ENCODE measurements around the gene ABCD1. TPM values are rescaled to one million over a fixed set of nuclear protein-coding genes. Genes with fewer than 3 reads are reported as not detected.

Gene ABCD1
- total RNA-seq, 4 donors from 2014 or later = 18.4 to 36.2 (median 25.1) TPM

DNA sequence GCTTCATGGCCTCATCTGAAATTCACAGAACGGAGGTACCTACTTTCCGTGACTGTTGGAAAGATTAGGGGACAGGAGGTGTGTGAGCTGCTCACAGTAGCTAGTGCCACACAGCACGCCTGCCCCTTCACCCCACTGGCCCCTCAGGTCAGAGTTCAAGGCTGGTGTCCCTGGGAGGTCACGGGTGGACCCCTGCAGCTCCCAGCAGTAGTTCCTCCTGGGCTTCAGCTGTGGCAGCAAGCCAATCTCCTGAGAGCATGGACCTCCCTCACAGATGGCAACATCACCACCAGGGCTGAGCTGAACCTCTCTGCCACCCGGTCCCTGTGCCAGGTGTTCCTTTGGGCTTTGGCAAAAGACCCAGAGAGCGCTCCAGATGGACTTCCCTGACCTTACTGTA, 67.7 kb downstream of the ABCD1 start:
- intact Hi-C loops (cut with DNase I) = no loop called here
- 83% methylated on average over 5 of the region's 6 CpGs for WGBS
- Histone ChIP-seq H3K9me3 (peaks cover 0 to 22% (median 0%) of the 10 kb centered on the region in 4 donors), H3K36me3 (peaks cover 0 to 42% (median 33%) of the 10 kb centered on the region in 4 donors), H3K27me3 (no peaks in the 10 kb centered on the region), H3K4me3 (no peak overlapping the region), H3K4me1 (peaks cover 17 to 60% (median 50%) of the 10 kb centered on the region in 4 donors), H3K27ac (replicated peaks in 1 of 4) (peak overlapping the region in 2 of 4 donors; percentile 92 to 93)
- TF ChIP-seq, protein P1, sequence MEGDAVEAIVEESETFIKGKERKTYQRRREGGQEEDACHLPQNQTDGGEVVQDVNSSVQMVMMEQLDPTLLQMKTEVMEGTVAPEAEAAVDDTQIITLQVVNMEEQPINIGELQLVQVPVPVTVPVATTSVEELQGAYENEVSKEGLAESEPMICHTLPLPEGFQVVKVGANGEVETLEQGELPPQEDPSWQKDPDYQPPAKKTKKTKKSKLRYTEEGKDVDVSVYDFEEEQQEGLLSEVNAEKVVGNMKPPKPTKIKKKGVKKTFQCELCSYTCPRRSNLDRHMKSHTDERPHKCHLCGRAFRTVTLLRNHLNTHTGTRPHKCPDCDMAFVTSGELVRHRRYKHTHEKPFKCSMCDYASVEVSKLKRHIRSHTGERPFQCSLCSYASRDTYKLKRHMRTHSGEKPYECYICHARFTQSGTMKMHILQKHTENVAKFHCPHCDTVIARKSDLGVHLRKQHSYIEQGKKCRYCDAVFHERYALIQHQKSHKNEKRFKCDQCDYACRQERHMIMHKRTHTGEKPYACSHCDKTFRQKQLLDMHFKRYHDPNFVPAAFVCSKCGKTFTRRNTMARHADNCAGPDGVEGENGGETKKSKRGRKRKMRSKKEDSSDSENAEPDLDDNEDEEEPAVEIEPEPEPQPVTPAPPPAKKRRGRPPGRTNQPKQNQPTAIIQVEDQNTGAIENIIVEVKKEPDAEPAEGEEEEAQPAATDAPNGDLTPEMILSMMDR (IDR thresholded peaks at IDR 0.05) = no peak
- TF ChIP-seq EP300 (IDR thresholded peaks at IDR 0.05) (no peak), POLR2AphosphoS5 (IDR thresholded peaks at IDR 0.05) (no peak), POLR2A (IDR thresholded peaks at IDR 0.05; ENCODE audit: low read depth) (no peak)
- DNase-seq (ENCODE audit: extremely low spot score) = no peak

DNA sequence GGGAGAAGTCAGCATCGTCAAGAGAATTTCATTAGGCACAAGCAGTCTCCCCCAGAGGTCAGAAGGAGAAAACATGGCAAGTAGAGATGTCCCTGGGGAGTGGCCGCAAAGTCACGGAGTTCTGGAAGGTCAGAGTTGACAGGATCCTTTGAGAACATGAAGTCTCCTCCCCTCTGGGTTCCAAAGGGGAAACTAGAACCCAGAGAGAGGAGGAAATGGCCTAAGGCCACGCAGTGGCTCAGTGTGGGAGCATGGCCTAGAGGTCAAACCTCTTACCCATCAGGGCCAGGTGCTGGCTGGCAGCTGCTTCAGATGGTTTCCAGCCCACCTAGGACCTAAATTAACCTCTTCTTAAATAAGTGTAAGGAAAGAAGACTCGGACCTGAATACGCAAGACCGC, 68.6 kb downstream of the ABCD1 start:
- peaks cover 0 to 42% (median 33%) of the 10 kb centered on the region in 4 donors for H3K36me3 ChIP-seq
- no peaks in the 10 kb centered on the region for H3K27me3 ChIP-seq
- 76% methylated on average over 6 of the region's 7 CpGs for WGBS
- peaks cover 17 to 63% (median 51%) of the 10 kb centered on the region in 4 donors for H3K4me1 ChIP-seq
- peak overlapping the region; percentile 65 to 81 (median 70) for H3K4me3 ChIP-seq
- intact Hi-C loops (cut with DNase I) = no loop called here
- peaks cover 0 to 26% (median 0%) of the 10 kb centered on the region in 4 donors for H3K9me3 ChIP-seq
- peak overlapping the region; percentile 92 to 96 (median 94) for H3K27ac ChIP-seq (replicated peaks in 1 of 4)
- TF ChIP-seq EP300 (IDR thresholded peaks at IDR 0.05) = no peak
- TF ChIP-seq POLR2A (IDR thresholded peaks at IDR 0.05; ENCODE audit: low read depth) = no peak
- TF ChIP-seq, protein P1 (IDR thresholded peaks at IDR 0.05) = no peak
- TF ChIP-seq POLR2AphosphoS5 (IDR thresholded peaks at IDR 0.05) = no peak
- DNase-seq (ENCODE audit: extremely low spot score) = no peak

Other genes starting within 250 kb of the ABCD1 start
- gene BGN, start 229.9 kb upstream of the ABCD1 start, total RNA-seq = 10 to 100 TPM; 16.6 to 77.8 (median 21.5) TPM
- under 1 TPM; under 0.01 to 0.33 (median 0.21) TPM for gene ATP2B3, start 207.2 kb upstream of the ABCD1 start, total RNA-seq
- gene CCNQ, start 125.7 kb upstream of the ABCD1 start, total RNA-seq = 10 to 100 TPM; 38.6 to 58.3 (median 49.8) TPM
- not detected for gene DUSP9, start 77.7 kb upstream of the ABCD1 start, total RNA-seq
- gene PNCK, start 51.0 kb upstream of the ABCD1 start, total RNA-seq = 10 to 100 TPM; 20.5 to 67.8 (median 26.0) TPM
- 10 to 100 TPM; 41.7 to 62.3 (median 45.6) TPM for gene SLC6A8, start 36.9 kb upstream of the ABCD1 start, total RNA-seq
- 100 to 1,000 TPM in 2 of 4 donors, 10 to 100 TPM in 2; 76.4 to 129 (median 101) TPM for gene BCAP31, start 469 bp upstream of the ABCD1 start, total RNA-seq
- gene PLXNB3, start 39.4 kb downstream of the ABCD1 start, total RNA-seq = 10 to 100 TPM in 3 of 4 donors, 1 to 10 TPM in 1; 6.1 to 21.9 (median 17.6) TPM
- 1 to 10 TPM in 2 of 4 donors, under 1 TPM in 2; 0.52 to 2.2 (median 1.1) TPM for gene SRPK3, start 56.2 kb downstream of the ABCD1 start, total RNA-seq
- 10 to 100 TPM; 52.3 to 76.3 (median 70.3) TPM for gene IDH3G, start 69.5 kb downstream of the ABCD1 start, total RNA-seq
- gene SSR4, start 69.8 kb downstream of the ABCD1 start, total RNA-seq = 100 to 1,000 TPM; 100 to 115 (median 109) TPM
- 10 to 100 TPM; 20.0 to 48.4 (median 36.9) TPM for gene PDZD4, start 105.7 kb downstream of the ABCD1 start, total RNA-seq
- 10 to 100 TPM; 22.4 to 47.9 (median 30.0) TPM for gene L1CAM, start 161.3 kb downstream of the ABCD1 start, total RNA-seq
- 1 to 10 TPM; 1.2 to 7.6 (median 4.5) TPM for gene AVPR2, start 179.8 kb downstream of the ABCD1 start, total RNA-seq
- gene ARHGAP4, start 201.4 kb downstream of the ABCD1 start, total RNA-seq = 10 to 100 TPM; 15.9 to 22.4 (median 17.7) TPM
- gene NAA10, start 210.2 kb downstream of the ABCD1 start, total RNA-seq = 100 to 1,000 TPM in 2 of 4 donors, 10 to 100 TPM in 2; 89.3 to 106 (median 95.4) TPM
- gene RENBP, start 219.8 kb downstream of the ABCD1 start, total RNA-seq = 10 to 100 TPM in 1 of 4 donors, 1 to 10 TPM in 3; 8.0 to 12.6 (median 9.1) TPM
- gene HCFC1, start 247.0 kb downstream of the ABCD1 start, total RNA-seq = 100 to 1,000 TPM in 1 of 4 donors, 10 to 100 TPM in 3; 50.7 to 102 (median 60.8) TPM
- 1 to 10 TPM; 3.6 to 6.9 (median 6.1) TPM for gene TMEM187, start 247.9 kb downstream of the ABCD1 start, total RNA-seq

Measured in esophagus muscularis mucosa (tissue), 4 donors.